M059J (cell line): Measurements from ENCODE around the gene MAGEA3. TPM values are rescaled to one million over a fixed set of nuclear protein-coding genes. Genes with fewer than 3 reads are reported as not detected.
"Not testable (repeated sequence)": the region's sequence is repeated elsewhere in the genome, so short reads cannot be mapped to it uniquely, and the experiment has no call there.

ENCODE experiments used
- DNase-seq: peaks from one replicate; pipeline ENCODE4 v3.0.0-alpha.2; 2012; ENCODE audit warnings: low read depth
- total RNA-seq: library from RNA; depleted of rRNA; stranded (reverse); fragments of >200 nt; shearing (Covaris generic); gene quantifications from 2 replicates; pipeline ENCODE4 v1.2.3, GENCODE V29; 2014; rRNA removed

The MAGEA3 gene, protein sequence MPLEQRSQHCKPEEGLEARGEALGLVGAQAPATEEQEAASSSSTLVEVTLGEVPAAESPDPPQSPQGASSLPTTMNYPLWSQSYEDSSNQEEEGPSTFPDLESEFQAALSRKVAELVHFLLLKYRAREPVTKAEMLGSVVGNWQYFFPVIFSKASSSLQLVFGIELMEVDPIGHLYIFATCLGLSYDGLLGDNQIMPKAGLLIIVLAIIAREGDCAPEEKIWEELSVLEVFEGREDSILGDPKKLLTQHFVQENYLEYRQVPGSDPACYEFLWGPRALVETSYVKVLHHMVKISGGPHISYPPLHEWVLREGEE
- total RNA-seq, result 14.5 and 16.6 TPM in 2 replicates

DNA sequence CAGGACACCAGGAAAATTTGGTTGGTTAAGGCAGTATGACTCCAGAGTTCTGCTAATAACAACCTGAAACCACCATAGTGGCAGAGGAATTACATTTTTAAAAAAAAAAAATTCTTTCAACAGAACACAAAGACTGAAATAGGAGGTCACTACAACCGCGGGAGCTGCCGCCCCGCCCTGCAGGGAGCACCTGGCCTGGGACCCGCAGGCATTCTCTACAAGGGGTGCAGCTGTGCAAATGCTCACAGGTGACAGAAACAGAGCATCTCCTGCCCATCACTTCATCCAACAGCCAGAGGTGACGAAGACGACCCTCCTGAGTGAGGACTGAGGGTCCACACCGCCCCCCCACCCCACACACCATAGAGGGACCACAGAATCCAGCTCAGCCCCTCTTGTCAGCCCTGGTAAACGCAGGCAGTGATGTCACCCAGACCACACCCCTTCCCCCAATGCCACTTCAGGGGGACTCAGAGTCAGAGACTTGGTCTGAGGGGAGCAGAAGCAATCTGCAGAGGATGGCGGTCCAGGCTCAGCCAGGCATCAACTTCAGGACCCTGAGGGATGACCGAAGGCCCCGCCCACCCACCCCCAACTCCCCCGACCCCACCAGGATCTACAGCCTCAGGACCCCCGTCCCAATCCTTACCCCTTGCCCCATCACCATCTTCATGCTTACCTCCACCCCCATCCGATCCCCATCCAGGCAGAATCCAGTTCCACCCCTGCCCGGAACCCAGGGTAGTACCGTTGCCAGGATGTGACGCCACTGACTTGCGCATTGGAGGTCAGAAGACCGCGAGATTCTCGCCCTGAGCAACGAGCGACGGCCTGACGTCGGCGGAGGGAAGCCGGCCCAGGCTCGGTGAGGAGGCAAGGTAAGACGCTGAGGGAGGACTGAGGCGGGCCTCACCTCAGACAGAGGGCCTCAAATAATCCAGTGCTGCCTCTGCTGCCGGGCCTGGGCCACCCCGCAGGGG is at the start of gene MAGEA3:
Gene MAGEA3, plus strand, starts transcription at position 843 of the 980 bp plus-strand sequence. CDS start 2,039 bp downstream, outside the sequence.
- not testable (repeated sequence) for DNase-seq

DNA sequence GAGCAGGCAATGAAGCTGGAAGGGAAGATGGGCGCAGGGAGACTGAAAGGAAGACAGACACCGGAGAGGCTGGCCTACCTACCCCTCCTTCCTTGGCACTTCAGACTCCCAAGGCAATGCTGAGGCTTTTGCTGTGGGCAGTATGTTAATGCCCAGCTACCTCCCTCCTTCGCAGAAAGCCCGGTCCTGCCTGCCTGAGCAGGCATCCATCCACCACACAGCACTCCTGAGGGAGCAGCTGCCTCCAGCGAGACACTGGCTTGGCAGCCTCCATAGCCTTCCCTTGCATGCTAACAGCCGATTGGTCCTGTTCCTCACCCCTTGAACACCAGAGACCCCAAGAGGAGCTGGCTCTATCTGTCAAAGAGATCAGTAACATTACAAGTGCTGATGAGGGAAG is 46.5 kb upstream of the MAGEA3 start:
- no peak for DNase-seq

DNA sequence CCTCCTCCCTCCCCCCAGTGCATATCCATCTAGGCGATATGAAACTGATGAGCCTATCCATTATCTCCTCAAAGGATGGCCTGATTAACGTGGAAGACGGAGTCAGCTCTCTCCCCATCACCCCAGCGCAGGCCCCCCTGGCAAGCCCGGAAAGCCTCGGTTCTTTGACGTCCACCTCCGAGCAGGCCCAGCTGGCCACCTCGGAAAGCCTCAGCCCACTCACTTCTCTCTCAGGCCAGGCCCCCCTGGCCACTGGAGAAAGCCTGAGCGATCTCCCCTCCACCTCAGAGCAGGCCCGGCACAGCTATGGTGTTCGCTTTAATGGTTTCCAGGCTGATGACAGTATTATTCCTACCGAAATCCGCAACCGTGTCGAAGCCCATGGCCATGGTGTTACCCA is 46.1 kb upstream of the MAGEA3 start:
- DNase-seq, result no peak

DNA sequence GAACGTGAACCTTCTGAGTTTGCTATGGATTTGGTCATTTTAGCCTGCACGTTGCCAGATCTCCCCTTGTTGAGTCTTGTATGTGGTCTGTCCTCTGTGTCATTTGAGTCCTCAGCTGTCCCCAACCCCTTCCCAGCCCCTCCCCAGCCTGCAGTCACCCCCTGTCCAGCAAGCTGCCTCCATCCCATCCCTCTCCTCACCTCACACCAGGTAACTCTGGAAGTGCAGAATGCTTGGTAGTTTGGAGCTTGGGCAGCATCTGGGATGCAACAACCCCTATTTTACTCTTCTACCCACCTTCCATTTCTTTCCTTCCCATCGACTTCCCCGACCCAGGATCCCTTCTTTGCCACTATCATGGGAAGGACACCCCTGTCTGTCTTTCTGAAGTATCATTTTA is 42.5 kb upstream of the MAGEA3 start:
- no peak for DNase-seq

DNA sequence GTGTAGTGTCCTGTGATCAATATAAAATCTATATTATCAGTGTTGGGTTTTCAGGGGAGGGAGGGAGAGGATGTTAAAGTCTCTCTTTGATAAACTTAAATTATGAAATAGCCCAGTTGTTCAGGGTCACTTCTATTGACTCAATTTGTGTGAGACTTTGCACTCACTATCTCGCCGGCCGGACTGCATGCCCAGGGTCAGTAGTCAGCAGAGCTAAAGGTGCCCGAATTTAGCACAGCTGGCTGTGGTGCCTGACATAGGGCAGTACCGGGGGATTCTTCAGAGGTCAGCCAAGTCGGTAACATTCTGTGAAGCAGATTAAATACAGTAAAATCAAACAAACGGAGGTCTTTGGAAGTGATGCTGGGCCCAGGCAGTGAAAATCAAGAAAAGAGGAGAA is 41.7 kb upstream of the MAGEA3 start:
- no peak for DNase-seq

DNA sequence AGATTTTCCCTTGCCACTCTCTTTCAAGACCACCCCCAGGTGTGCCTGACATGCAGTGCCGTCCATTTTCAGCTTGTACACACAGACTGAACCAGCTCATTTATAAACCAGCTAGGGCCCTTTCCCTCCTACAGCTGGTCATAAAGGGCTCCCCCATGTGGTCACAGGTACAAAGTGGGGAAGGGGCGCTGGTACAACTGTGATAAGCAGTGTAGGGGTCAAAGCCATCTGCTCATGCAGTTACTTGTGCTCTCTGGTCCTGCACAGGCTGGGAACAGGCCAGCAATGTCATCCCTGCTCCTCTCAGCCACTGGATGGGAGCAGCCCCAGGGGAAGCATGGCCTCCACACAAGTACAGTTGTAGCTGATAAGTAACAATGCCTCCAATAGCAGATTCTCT is 40.3 kb upstream of the MAGEA3 start:
- DNase-seq, result no peak

DNA sequence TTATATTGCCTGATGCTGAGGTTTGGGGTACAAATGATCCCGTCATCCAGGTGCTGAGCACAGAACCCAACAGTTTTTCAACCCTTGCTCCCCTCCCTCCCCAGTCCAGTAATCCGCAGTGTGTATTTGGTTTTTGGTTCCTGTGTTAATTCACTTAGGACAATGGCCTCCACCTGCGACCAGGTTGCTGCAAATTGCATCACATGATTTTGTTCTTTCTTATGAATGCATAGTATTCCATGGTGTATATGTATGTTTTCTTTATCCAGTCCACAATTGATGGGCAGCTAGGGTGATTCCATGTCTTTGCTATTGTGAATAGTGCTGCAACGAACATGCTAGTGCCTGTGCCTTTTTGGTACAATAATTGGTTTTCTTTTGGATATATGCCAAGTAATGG is 35.5 kb upstream of the MAGEA3 start:
- DNase-seq, result no peak

DNA sequence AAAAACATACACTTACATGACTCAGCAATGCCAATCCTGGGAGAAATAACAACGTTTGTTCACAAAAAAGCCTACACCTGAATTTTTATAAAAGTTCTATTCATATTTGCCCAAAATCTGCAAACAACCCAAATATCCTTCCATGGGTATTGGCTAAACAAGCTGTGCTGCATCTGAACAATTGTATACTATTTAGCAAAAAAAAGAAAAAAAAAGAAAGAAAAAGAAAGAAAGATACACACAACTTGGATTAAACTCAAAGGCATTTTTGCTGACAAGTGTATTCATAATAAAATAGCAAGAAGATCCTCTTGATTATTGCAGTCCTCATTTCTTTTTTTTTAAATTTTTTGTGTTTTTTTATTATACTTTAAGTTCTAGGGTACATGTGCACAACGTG is 24.5 kb upstream of the MAGEA3 start:
- no peak for DNase-seq

DNA sequence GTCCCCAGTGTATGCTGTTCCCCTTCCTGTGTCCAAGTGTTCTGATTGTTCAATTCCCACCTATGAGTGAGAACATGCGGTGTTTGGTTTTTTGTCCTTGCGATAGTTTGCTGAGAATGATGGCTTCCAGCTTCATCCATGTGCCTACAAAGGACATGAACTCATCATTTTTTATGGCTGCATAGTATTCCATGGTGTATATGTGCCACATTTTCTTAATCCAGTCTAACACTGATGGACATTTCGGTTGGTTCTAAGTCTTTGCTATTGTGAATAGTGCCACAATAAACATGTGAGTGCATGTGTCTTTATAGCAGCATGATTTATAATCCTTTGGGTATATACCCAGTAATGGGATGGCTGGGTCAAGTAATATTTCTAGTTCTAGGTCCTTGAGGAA is 23.9 kb upstream of the MAGEA3 start:
- not testable (repeated sequence) for DNase-seq

DNA sequence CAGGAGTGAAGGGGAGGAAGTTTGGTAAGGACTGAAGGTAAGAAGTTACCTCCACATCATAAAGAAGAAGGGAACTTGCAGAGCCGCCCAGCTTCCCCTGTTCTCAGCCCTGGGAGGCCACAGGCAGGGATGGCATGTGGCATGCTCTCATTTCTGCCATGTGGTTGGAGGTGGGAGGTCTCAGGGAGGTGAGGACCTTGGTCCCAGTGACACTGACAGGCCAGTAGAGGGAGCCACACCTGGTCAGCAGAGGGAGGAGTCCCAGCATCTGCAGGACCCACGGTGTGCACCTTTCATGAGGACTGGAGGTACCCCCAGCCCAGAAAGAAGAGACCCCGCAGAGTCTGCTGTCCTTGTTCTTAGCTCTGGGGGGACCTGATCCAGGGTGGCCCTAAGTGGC is 17.6 kb upstream of the MAGEA3 start:
- not testable (repeated sequence) for DNase-seq

DNA sequence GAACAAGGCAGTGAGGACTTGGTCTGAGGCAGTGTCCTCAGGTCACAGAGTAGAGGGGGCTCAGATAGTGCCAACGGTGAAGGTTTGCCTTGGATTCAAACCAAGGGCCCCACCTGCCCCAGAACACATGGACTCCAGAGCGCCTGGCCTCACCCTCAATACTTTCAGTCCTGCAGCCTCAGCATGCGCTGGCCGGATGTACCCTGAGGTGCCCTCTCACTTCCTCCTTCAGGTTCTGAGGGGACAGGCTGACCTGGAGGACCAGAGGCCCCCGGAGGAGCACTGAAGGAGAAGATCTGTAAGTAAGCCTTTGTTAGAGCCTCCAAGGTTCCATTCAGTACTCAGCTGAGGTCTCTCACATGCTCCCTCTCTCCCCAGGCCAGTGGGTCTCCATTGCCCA is 1.8 kb downstream of the MAGEA3 start:
- DNase-seq, result not testable (repeated sequence)

DNA sequence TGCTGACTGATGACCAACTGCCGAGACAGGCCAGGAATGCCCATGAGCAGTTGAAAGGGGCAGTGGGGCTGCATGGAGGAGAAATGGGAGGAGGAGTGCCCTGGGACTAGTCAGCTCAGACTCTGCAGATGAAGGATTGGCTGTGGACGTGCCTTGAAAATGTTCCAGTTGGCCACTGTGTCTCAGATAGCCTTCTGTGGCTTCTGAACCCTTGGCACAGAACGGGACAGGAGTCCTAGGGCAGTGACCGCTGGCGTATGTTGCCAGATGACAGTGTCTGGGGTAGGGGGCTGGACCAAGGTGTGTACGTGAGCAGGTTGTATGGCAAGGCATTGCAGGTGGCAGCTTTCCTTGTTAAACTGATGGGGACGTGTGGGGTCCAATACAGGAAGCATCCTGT is 7.9 kb downstream of the MAGEA3 start:
- not testable (repeated sequence) for DNase-seq

DNA sequence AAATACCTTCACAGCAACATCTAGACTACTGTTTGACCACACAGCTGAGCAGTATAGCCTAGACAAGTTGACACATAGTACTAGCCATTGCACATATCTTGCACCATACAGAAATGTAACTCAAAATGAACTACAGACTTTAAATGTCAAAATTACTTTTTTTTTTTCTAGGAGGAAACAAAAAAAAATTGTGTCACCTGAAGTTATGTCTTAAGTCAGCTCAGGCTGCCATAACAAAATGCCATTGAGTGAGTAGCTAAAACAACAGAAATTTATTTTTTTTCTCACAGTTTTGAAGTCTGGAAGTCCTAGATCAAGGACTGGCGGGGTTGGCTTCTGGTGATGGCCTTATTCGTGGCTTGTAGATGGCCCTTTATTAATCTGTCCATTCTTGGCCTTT is 10.6 kb downstream of the MAGEA3 start, which contains the start of gene CSAG2:
Gene CSAG2, minus strand, starts transcription at position 101 of the 400 bp plus-strand sequence. CDS start 161 bp downstream, outside the sequence.
- not testable (repeated sequence) for DNase-seq

DNA sequence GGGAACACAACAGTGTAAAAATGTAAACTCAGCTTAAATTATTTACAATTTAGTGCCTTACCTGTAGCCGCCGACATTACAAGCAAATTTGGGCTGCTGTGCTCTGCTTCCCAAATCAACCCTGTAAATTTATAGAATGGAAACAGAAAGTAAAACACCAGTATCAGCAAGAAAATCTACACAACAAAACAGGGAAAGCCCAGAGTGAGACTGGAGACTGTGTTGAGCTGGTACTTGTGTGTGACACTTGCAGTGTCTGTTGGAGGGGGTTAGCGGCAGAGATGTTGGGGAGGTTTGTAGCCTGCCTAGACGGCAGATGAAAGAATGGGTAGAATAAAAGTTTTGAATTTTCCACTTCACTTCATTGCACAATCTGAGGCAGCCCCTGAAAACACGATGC is 14.6 kb downstream of the MAGEA3 start:
- not testable (repeated sequence) for DNase-seq

DNA sequence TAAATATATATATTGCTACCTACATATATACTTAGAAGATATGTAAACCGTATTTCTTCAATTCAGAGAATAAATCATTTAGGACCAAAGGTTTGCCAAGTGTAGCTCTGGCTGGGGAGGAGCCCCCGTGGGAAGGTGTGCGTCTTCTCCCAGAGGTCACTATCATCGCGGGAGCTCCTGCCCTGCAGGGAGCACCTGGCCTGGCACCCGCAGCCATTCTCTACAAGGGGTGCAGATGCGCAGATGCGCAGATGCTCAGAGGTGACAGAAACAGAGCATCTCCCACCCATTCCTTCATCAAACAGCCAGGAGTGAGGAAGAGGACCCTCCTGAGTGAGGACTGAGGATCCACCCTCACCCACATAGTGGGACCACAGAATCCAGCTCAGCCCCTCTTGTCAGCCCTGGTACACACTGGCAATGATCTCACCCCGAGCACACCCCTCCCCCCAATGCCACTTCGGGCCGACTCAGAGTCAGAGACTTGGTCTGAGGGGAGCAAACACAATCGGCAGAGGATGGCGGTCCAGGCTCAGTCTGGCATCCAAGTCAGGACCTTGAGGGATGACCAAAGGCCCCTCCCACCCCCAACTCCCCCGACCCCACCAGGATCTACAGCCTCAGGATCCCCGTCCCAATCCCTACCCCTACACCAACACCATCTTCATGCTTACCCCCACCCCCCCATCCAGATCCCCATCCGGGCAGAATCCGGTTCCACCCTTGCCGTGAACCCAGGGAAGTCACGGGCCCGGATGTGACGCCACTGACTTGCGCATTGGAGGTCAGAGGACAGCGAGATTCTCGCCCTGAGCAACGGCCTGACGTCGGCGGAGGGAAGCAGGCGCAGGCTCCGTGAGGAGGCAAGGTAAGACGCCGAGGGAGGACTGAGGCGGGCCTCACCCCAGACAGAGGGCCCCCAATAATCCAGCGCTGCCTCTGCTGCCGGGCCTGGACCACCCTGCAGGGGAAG is 15.5 kb downstream of the MAGEA3 start, which contains the start of gene MAGEA2B:
Gene MAGEA2B, plus strand, starts transcription at position 814 of the 973 bp plus-strand sequence. CDS start 2,479 bp downstream, outside the sequence.
- DNase-seq, result not testable (repeated sequence)

DNA sequence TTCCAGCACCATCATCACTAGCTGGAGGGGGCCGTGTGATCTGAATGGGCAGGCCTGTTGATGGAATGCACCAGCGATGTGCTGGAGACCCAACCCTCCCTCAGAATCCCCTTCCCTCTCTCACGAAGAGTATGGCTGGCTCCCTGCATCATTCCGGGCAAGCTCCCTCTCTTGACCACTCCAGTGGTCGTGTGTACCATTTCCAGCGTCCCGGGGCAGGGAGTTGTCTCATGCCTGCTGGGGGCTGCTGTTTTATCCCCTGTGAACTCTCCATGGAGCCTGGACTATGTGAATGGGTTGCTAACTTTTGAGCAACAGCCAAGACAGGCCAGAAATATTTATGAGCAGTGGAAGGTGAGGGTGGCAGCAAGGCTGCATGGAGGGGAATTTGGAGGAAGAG is 26.8 kb downstream of the MAGEA3 start:
- no peak for DNase-seq

DNA sequence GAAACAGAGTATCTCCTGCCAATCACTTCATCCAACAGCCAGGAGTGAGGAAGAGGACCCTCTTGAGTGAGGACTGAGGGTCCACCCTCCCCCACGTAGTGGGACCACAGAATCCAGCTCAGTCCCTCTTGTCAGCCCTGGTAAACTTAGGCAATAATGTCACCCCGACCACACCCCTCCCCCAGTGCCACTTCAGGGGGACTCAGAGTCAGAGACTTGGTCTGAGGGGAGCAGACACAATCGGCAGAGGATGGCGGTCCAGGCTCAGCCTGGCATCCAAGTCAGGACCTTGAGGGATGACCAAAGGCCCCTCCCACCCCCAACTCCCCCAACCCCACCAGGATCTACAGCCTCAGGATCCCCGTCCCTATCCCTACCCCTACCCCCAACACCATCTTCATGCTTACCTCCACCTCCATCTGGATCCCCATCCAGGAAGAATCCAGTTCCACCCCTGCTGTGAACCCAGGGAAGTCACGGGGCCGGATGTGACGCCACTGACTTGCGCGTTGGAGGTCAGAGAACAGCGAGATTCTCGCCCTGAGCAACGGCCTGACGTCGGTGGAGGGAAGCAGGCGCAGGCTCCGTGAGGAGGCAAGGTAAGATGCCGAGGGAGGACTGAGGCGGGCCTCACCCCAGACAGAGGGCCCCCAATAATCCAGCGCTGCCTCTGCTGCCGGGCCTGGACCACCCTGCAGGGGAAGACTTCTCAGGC is 34.8 kb downstream of the MAGEA3 start, which contains the start of the genes CSAG1 and MAGEA12:
Gene CSAG1, minus strand, starts transcription at position 461 of the 715 bp plus-strand sequence. CDS start 1,261 bp downstream, outside the sequence.
Gene MAGEA12, plus strand, starts transcription at position 497 of the 715 bp plus-strand sequence. CDS start 2,405 bp downstream, outside the sequence.
- DNase-seq, result peak; percentile 38

DNA sequence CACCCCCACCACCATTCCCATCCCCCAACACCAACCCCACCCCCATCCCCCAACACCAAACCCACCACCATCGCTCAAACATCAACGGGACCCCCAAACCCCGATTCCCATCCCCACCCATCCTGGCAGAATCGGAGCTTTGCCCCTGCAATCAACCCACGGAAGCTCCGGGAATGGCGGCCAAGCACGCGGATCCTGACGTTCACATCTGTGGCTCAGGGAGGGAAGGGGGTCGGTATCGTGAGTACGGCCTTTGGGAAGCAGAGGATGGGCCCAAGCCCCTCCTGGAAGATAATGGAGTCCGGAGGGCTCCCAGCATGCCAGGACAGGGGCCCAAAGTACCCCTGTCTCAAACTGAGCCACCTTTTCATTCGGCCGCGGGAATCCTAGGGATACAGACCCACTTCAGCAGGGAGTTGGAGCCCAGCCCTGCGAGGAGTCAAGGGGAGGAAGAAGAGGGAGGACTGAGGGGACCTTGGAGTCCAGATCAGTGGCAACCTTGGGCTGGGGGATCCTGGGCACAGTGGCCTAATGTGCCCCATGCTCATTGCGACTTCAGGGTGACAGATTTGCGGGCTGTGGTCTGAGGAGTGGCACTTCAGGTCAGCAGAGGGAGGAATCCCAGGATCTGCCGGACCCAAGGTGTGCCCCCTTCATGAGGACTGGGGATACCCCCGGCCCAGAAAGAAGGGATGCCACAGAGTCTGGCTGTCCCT is 35.7 kb downstream of the MAGEA3 start:
- DNase-seq, result not testable (repeated sequence)

DNA sequence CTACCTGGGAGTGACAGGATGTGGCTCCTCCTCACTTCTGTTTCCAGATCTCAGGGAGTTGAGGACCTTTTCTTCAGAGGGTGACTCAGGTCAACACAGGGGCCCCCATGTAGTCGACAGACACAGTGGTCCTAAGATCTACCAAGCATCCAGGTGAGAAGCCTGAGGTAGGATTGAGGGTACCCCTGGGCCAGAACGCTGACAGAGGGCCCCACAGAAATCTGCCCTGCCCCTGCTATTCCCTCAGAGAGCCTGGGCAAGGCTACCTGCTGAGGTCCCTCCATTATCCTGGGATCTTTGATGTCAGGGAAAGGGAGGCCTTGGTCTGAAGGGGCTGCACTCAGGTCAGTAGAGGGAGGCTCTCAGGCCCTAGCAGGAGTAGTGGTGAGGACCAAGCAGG is 36.5 kb downstream of the MAGEA3 start:
- no peak for DNase-seq
